ENCODE measurements around the gene NGRN.
"Not testable (repeated sequence)": the region's sequence is repeated elsewhere in the genome, so short reads cannot be mapped to it uniquely, and the experiment has no call there.

The NGRN gene

DNA sequence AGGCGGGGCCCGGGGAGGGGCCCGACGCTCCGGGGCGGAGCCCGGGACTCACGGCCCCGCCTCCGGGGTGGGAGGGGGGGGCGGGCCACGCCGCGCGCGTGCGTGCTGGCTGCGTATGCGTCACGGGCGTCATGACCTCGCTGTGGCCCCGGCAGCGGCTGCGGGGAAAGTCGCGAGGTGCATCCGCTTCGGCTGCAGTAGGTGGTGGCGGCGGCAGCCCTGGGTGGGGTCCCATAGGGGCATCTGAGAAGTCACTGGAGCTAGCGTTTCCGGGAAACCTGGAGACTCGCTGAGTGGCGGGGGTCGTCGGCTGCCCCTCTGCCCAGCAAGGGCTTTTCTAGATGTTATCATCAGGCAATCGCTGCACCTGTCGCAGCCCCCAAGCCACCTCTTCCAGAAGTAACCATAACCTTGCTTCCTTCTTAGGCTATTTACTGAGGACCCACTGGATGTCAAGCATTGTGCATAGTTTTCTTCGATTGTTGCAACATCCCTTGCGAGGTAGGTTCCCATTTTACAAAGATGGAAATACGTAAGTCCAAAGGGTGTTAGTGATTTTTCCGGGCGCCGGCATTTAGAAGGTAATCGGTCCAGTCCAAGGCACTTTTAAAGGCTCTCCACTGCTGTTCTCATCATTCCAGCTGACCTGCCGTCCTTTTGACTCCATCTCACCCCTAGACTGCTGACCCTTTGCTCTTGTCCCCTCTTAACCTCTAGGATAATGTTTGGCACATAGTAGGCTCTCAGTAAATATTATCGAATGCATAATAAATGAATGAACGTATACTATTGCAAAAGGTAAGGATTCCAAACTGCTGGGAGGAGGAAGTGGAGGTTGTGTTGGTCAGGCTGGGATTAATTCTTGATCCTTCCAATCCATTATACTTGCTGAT, 31.1 kb upstream of the NGRN start, which contains the start of gene GDPGP1:
Gene GDPGP1, plus strand, starts transcription at position 114 of the 893 bp plus-strand sequence. CDS start 6,700 bp downstream, outside the sequence.
- DNase-seq = peak; percentile 95 to 96

DNA sequence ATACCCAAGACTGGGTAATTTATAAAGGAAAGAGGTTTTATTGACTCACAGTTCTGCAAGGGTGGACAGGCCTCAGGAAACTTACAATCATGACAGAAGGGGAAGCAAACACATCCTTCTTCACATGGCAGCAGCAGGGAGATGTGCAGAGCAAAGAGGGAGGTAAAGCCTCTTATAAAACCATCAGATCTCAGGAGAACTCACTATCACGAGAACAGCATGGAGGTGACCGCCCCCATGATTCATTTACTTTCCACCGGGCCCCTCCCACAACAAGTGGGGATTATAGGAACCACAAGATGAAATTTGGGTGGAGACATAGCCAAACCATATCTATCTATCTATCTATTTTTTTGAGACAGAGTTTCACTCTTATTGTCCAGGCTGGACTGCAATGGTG, 26.1 kb upstream of the NGRN start:
- DNase-seq = no peak

DNA sequence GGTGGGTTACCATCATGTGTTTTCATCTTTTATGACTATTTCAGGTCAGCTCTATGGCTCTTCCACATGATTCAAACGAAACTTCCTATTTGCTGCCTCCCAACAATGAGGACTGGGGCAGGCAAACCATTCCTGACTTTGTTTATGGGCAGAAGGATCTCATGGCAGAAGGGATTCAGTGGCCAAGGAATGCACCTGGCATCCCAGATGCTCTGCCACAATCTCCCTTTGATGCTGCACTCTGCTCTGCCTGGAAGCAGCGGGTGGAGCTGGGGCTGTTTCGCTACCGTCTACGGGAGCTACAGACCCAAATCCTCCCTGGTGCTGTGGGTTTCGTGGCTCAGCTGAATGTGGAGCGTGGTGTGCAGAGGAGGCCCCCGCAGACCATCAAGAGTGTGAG, 24.6 kb upstream of the NGRN start:
- no peak for DNase-seq

DNA sequence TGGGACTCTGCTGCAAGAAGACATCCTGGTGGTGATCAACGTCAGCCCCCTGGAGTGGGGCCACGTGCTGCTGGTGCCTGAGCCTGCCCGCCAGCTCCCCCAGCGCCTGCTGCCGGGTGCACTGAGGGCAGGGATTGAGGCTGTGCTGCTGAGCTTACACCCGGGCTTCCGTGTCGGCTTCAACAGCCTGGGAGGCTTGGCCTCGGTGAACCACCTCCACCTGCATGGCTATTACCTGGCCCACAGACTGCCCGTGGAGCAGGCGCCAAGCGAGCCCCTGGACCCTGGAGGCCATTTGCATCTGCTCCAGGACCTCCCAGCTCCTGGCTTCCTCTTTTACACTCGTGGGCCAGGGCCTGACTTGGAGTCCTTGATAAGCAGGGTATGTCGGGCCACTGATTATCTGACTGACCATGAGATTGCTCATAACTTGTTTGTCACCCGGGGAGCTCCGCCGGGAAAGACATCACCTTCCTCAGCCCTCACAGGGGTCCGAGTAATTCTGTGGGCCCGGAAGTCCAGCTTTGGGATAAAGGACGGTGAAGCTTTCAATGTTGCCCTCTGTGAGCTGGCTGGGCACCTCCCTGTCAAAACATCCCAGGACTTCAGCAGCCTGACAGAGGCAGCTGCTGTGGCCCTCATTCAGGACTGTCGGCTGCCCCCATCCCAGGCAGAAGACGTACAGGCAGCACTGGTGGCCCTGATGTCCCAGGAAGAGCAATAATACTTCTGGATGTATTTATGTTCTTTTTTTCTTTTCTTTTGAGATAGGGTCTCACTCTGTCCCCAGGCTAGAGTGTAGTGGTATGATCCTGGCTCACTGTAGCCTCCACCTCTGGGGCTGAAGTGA, 23.9 kb upstream of the NGRN start:
- no peak for DNase-seq

DNA sequence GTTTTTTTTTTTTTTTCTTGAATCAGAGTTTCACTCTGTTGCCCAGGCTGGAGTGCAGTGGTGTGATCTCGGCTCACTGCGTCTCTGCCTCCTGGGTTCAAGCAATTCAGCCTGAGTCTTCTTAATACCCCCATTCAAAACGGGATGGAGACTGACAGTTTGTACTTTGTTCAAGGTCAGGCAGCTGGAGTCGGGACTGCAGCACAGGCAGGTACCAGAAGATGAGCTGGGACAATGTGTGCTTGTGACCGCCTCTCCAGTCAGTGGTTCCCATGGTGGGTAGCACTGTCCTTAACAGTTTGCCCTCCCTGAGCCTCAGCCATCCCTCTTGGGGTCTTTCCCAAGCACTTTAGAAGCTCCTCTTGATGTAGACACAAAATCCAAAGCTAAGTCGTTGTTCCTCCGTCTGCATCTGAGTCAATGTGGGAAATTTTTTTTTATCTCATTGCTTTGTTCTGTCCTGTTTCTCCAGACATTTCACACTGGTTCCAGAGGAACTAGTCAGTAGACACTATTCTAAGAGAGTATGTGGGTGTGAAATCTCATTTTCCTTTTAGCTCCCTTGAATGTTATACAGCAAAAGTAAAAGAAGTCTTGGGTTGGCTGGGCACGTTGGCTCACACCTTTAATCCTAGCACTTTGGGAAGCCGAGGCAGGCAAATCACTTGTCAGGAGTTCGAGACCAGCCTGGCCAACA, 21.4 kb upstream of the NGRN start:
- DNase-seq = no peak

DNA sequence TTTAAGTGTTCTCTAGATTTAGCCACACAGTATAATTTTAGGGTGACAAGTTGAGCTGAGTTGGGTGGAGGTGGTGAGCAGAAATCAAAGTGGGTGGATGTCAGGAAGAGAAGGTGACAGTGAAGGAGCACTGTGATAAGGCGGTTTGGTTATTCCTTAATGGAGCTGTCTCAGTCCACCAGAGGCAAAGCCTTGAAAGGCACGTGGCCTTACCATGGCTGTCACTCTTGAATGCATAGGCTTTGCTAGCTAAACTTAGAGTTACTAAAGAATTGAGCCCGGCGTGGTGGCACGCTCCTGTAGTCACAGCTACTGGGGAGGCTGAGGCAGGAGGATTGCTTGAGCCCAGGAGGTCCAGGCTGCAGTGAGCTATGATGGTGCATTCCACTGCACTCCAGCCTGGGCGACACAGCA, 16.7 kb upstream of the NGRN start:
- no peak for DNase-seq

DNA sequence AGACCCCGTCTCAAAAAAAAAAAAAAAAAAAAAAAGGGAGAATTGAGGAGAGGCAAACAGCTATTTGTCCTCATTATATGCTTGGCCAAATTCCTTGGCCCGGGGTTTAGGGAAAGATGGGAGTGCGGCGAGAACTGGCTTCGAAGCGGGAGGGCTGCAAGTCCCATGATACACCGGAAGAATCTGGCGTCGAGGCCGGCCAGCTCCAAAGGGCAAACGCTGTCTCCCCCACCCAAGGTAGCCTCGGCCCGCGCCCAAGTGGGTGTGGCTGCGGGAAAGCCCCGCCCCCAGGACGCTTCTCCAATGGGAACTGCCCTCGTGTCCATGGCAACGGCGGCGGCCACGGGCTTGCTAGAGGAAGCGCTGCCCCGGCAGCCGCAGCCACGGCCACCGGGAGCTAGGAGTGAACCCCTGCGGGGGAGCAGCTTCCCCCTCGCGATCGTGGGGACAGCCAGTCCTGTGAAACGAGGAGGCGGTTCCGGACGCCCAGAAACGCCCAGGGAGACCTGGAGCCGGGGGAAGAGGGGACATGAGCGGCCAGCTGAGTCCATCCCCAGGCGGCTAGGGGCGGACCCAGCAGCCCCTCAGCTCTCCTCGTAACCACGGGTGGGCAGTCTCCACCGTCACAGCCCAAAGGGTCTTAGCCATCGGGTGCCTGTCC, 16.1 kb upstream of the NGRN start, which contains the start of gene TTLL13:
Gene TTLL13, plus strand, starts transcription at position 354 of the 661 bp plus-strand sequence. CDS start 1,075 bp downstream, outside the sequence.
- DNase-seq = peak; percentile 74 to 77

DNA sequence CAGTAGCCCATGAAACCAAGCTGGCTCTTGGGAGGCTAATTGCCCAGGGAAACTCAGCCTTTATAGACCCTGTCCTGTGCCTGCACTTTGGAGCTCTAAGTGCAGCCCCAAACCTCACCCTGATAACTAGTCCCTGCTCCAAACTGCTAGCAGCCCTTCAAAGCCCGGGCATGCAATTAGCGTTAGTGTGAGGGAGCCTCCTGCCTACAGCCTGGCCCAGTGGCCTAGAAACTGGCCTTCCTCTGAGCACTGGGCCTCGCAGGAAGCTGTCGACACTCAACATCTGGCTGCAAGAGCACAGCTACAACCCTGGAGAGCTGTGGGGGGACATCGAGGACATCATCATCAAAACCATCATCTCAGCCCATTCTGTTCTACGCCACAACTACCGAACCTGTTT, 7.7 kb upstream of the NGRN start:
- DNase-seq = no peak

DNA sequence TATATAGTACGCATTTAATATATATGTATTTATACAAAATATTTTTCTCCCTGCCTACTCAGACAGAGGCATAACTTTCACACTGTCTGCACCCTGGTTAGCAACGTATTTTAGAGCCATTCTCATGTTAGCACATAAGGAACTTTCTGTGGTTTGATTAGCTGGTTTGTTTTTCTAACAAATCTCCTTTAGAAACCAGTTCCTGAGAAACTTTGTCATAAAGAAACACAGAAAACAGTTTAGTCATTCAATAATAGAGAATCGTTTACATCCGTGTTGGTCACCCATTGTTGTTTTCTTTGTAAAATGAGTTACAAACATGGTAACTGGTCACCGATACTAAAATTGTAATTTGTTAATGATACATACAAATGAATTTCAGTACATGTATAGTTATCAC, 5.9 kb upstream of the NGRN start:
- no peak for DNase-seq

DNA sequence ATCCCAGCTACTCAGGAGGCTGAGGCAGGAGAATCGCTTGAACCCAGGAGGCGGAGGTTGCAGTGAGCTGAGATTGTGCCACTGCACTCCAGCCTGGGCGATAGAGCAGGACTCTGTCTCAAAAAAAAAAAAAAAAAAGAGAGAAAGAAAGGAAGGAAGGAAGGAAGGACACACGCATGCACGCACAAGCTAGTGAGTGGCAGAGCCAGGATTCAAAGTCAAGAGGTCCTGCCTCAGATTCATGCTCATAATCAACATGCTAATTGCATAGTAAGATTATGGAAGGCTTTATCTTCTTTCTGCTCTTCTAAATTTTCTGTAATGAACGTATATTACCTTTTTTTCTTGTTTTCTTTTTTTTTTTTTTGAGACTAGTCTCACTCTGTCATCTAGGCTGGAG, 4.7 kb upstream of the NGRN start:
- not testable (repeated sequence) for DNase-seq

DNA sequence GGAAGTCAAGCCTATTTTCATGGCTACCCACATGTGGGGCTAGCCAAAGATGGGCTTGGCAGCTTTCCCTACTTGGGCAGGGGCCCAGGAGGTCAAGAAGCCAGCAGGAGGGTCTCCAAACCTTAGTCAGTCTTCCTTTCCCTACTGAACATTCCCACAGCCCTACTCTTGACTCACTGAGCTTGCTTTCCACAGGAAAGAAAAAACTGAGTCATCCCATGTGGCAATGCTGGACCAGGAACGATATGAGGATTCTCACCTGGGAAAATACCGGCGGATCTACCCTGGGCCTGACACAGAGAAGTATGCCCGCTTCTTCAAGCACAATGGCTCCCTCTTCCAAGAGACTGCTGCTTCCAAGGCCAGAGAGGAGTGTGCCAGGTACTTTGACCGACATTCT, 3.7 kb upstream of the NGRN start:
- DNase-seq = no peak

DNA sequence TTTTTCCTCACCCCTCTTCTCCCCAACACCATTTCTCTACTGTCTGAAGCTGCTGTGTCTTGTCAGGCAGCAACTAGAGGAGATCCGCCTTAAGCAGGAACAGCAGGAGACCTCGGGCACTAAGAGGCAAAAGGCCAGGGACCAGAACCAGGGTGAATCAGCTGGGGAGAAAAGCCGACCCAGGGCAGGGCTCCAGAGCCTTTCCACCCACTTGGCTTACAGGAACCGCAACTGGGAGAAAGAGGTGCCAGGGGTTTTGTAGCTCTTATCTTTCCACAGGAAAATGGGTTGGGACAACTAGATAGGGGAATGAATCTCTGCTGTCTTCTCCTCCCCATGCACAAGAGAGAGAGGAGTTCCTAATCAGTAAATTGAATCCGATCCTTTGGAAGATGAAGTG, 3.0 kb upstream of the NGRN start:
- no peak for DNase-seq

DNA sequence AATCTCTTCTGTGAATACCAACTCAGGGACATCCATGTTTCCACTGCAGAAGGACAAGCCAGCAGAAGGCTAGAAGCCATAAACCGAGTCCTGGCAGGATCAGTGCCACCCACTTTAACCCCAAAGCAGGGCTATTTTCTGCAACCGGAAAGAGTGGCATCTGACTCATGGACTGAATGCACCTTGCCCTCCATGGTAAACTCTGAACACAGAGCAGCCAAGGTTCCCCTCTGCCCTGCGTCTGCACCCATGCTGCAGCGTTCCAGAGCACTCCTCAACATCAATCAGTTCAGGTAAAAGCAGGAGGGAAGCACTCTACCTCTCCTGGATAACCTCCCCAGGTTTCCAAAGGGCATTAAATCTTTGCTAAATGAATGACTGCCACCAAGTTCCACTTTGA, 801 bp upstream of the NGRN start:
- DNase-seq = peak in 1 of 2 donors; percentile 45

DNA sequence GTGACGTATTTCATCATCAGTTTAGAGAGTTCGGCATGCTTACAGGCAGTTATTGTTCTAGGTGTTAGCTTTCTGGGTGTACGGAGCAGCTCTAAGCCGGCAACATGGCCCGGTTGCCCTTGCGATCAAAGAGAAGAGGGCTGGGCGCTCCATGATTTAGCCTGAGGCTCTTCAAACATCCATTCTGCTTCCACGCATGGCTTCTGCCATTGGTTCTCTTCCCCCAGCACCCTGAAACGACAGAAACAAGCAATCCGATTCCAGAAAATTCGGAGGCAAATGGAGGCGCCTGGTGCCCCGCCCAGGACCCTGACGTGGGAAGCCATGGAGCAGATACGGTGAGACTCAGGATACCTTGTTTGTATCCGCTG, 574 bp downstream of the NGRN start:
- DNase-seq = peak; percentile 43 to 67

DNA sequence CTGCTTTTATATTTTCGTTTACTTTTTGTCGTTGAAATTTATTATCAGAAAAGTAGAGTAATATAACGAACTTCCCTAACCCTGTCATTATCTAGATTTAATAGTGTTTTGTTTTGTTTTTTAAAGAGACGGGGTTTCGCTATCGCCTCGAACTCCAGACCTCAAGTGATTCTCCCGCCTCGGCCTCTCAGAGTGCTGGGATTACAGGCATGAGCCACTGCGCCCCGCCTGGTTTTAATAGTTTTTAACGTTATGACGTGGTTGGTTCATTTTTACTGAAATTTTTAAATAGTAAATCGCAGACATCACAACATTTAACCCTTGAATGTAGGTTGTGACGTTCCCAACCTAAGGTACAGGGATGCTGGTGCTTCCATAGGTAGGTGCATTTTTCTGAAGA, 1.0 kb downstream of the NGRN start:
- peak in 1 of 2 donors; percentile 52 for DNase-seq

DNA sequence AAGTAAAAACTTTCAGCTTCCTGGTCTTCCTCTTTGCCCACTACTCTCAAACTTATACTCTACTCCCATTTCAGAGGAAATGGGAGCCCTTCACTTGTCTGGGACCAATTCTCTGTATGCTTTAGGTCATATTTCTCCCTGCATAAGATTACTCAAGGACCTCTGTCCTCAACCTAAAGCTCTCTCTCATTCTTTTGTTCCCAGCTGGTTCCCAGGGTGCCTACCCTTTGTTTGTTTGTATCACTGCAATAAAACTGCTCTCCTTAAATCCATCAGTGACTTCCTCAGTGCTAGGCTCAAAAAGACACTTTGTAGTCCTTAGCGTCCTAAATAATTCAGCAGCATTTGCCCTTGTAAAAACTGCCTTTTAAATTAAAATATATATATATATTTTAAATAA, 2.9 kb downstream of the NGRN start:
- no peak for DNase-seq

DNA sequence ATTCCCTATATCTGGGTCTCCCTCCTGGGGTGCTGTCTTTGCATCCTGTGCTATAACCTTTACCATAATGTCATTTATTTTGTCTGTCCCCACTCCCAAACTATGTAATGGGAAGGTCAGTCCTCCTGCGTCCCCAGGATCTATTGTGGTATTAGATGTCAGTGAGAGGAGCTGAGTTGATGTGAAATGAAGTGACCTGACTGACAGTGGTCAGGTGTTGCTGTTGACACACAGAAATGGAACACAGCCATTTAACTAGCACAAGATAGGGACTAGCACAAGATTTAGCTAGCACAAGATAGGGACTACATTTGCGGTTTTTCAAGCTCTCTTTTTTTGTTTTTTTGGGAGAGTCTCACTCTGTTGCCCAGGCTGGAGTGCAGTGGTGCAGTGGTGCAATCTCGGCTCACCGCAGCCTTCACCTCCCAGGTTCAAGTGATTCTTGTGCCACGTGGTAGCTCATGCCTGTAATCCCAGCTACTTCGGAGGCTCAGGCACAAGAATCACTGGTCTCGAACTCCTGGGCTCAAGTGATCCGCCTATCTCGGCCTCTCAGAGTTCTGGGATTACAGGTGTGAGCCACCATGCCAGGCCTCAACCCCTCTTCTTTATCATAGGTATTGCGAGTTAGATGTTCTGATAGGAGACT, 5.2 kb downstream of the NGRN start:
- no peak for DNase-seq

DNA sequence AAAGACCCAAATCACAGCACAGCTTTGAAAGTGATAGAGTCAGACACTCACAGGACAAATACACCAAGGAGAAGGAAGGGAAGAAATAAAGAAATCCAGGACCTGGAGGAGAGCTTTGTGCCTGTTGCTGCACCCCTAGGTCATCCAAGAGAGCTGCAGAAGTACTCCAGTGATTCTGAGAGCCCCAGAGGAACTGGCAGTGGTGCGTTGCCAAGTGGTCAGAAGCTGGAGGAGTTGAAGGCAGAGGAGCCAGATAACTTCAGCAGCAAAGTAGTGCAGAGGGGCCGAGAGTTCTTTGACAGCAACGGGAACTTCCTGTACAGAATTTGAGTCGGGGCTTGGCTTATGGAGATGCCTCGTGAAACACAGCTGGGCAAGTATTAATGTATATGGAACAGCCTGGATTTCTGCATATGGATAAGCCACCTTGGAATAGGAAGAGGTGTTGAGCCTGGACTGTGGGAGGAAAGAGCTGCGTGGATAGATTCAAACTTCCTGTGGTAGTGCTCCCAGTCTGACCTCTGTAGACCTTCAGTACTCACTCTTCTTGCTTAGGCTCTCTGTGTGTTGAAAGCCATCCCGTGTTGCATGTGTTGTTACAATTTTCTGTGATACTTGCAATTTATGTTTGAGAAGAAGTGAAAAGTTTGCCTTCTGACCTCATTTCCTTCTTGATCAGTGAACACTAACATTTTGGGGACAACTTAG, 6.1 kb downstream of the NGRN start:
- no peak for DNase-seq

DNA sequence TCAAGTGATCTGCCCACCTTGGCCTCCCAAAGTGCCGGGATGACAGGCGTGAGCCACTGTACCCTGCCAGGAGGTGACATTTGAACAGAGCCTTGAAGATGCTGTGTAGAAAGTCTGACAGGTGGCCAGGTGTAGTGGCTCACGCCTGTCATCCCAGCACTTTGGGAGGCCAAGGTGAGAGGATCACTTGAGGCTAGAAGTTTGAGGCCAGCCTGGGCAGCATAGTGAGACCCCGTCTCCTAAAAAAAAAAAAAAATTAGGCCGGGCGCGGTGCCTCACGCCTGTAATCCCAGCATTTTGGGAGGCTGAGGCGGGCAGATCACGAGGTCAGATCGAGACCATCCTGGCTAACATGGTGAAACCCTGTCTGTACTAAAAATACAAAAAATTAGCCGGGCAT, 13.0 kb downstream of the NGRN start:
- DNase-seq = not testable (repeated sequence)

DNA sequence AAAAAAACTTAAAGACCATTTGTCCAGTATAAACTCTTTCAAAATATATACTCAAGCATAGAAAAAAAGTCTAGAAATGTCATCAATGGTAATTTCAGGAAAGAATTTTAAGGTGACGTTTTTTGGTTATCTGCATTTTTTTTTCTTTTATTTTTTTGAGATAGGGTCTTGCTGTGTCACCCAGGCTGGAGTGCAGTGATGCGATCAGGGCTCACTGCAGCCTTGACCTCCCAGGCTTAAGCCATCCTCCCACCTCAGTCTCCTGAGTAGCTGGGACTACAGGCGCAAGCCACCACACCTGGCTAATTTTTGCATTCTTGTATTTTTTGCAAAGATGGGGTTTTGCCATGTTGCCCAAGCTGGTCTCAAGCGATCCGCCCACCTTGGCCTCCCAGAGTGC, 15.3 kb downstream of the NGRN start:
- not testable (repeated sequence) for DNase-seq

DNA sequence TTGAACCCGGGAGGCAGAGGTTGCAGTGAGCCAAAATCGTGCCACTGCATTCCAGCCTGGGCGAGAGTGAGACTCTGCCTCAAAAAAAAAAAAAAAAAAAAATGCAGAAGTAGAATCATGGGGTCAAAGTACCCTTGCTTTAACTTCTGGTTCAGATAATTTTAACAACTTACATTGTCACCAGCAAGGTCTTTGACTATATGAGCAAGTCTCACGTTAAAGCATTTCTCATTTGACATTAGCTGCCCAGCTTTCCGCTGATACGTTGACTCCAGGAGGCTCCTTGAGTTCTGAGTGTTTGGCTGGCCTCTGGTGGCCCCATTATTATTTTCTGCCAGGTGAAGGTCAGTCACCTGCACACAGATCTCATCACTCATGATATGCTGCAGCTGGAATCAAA, 16.2 kb downstream of the NGRN start:
- not testable (repeated sequence) for DNase-seq
